ENCODE results near the gene TNFRSF8. TPM values are rescaled to one million over a fixed set of nuclear protein-coding genes. Genes with fewer than 3 reads are reported as not detected.
"Not testable (repeated sequence)": the region's sequence is repeated elsewhere in the genome, so short reads cannot be mapped to it uniquely, and the experiment has no call there.

The TNFRSF8 gene
- total RNA-seq, 1 donor from 2014 or later: 65.0 TPM

DNA sequence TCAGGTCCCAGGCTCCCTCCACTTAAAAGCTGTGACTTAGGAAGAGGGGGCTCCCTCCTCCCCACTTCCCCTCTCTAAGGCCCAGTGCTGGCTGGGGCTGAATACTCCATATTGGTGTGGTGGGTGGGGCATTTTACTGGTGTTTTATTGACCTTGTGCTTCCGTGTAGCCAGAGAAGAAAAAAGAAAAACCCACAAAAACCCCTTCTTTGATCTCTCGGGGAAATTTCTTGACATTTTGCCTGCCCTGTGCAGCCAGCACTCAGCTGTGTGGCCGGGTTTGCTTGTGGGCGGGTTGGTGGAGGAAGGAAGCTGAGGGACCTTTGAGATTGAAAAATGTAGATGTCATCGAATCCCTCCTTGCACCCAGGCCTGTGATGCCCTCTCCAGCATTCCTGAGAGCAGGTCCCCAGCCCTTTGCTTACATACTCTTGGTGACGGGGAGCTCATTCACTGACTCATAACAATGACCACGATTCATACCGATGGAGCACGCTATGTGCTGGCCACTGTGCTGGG is 24.8 kb downstream of the TNFRSF8 start:
- DNase-seq (ENCODE audit: low spot score): peak; percentile 62
- peaks cover 58% of the 10 kb centered on the region for H3K4me1 Mint-ChIP-seq (ENCODE audit: low read depth)
- H3K27me3 Mint-ChIP-seq (ENCODE audit: low read depth): no peaks in the 10 kb centered on the region
- peak overlapping the region; percentile 97 for H3K27ac Mint-ChIP-seq
- peak overlapping the region; percentile 70 for H3K4me3 Mint-ChIP-seq (ENCODE audit: low read depth)
- peaks cover 85% of the 10 kb centered on the region for H3K36me3 Mint-ChIP-seq (ENCODE audit: low read depth)
- H3K9me3 Mint-ChIP-seq: peaks cover 37% of the 10 kb centered on the region
- intact Hi-C loops (cut with micrococcal nuclease): loop anchor here (1.0 to 2.0 kb wide), 2 partner anchors 20 to 47 kb away; no protein-coding TSS in a partner anchor

DNA sequence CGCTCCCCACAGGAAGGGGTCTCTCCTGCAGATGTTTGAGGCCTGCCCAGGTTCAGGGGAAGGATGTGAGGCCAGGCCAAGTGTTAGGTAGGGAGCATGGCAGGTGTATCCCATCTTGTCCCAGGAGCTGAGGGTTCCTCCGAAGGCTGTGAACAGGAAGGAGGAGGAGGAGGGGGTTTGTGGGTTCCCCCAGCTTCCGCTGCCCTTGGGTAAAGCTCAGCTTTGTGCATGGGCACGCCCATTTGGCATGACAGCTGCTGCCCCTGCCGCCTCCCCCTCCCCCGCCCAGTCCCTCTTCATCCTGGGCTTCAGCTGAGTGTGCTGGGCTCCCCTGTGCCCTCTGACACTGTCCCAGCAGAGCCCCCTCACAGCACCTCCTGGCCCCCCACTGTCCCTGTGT is 25.5 kb downstream of the TNFRSF8 start:
- H3K27me3 Mint-ChIP-seq (ENCODE audit: low read depth): no peaks in the 10 kb centered on the region
- intact Hi-C loops (cut with micrococcal nuclease): loop anchor here (1.0 kb wide), 1 partner anchor 20 kb away; no protein-coding TSS in a partner anchor
- H3K9me3 Mint-ChIP-seq: peaks cover 36% of the 10 kb centered on the region
- H3K4me1 Mint-ChIP-seq (ENCODE audit: low read depth): peaks cover 59% of the 10 kb centered on the region
- peak overlapping the region; percentile 70 for H3K4me3 Mint-ChIP-seq (ENCODE audit: low read depth)
- peak overlapping the region; percentile 97 for H3K27ac Mint-ChIP-seq
- H3K36me3 Mint-ChIP-seq (ENCODE audit: low read depth): peaks cover 84% of the 10 kb centered on the region
- DNase-seq (ENCODE audit: low spot score): peak; percentile 38

DNA sequence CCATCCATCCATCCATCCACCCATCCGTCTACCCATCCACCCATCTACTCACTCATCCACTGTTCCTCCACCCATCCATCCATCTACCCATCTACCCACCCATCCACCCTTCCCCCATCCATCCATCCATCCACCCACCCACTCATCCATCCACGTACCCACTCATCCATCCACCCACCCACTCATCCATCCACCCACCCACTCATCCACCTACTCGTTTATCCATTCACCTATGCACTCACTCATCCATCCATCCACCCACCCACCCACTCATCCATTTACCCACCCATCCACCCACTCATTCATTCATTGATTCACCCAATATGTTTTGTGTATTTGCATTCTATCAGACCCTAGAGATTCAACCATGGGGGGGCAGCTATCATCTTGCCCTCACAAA is 27.2 kb downstream of the TNFRSF8 start:
- no peak for DNase-seq (ENCODE audit: low spot score)
- peaks cover 33% of the 10 kb centered on the region for H3K9me3 Mint-ChIP-seq
- intact Hi-C loops (cut with micrococcal nuclease): no loop called here
- H3K4me1 Mint-ChIP-seq (ENCODE audit: low read depth): peaks cover 58% of the 10 kb centered on the region
- H3K27ac Mint-ChIP-seq: peak overlapping the region; percentile 26
- no peak overlapping the region for H3K4me3 Mint-ChIP-seq (ENCODE audit: low read depth)
- H3K36me3 Mint-ChIP-seq (ENCODE audit: low read depth): peaks cover 80% of the 10 kb centered on the region
- no peaks in the 10 kb centered on the region for H3K27me3 Mint-ChIP-seq (ENCODE audit: low read depth)

DNA sequence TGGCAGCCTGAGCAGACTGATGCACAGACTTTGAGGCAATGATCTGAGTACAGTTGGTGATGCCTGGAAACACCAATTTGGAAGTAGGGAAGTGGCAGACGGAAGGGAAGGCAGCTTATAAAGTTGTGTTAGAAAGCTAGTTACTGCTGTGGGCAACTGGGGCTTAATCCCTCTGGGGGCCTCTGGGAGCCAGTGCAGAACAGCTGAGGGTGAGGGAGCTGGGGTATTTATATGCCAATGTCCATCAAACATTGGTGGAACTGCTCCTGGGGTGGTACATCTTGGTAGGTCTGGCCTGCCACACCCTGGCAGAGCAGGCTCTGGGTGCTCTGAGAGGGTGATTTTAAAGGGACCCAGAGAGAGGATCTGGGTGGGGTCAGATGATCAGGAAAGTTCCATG is 28.1 kb downstream of the TNFRSF8 start:
- no peak overlapping the region for H3K4me3 Mint-ChIP-seq (ENCODE audit: low read depth)
- H3K4me1 Mint-ChIP-seq (ENCODE audit: low read depth): peaks cover 58% of the 10 kb centered on the region
- intact Hi-C loops (cut with micrococcal nuclease): no loop called here

DNA sequence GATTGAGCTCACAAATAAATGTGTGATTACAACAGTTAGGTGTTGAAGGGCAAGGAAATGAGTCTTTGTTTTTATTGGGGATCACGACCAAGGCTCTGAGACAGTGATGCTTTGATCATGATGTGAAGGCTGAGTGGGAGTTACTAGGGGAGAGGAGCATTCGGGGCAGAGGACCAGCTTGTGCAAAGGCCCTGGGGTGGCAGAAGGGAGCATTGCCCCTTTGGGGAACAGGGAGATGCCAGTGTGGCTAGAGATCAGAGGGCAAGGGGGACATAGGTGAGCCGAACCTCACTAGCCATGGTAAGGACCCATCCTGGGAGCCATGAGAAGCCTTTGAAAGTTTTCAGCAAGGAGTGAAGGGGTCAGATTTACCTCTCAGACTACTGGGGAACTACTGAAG is 31.1 kb downstream of the TNFRSF8 start:
- H3K27me3 Mint-ChIP-seq (ENCODE audit: low read depth): no peaks in the 10 kb centered on the region
- DNase-seq (ENCODE audit: low spot score): no peak
- intact Hi-C loops (cut with micrococcal nuclease): no loop called here
- H3K4me3 Mint-ChIP-seq (ENCODE audit: low read depth): no peak overlapping the region
- H3K27ac Mint-ChIP-seq: no peak overlapping the region
- H3K4me1 Mint-ChIP-seq (ENCODE audit: low read depth): peaks cover 32% of the 10 kb centered on the region
- H3K9me3 Mint-ChIP-seq: peaks cover 24% of the 10 kb centered on the region
- peaks cover 71% of the 10 kb centered on the region for H3K36me3 Mint-ChIP-seq (ENCODE audit: low read depth)

More for the DNA sequence above, 28.1 kb downstream of the TNFRSF8 start:
- peaks cover 36% of the 10 kb centered on the region for H3K9me3 Mint-ChIP-seq
- peaks cover 79% of the 10 kb centered on the region for H3K36me3 Mint-ChIP-seq (ENCODE audit: low read depth)
- H3K27ac Mint-ChIP-seq: peak overlapping the region; percentile 55
- no peak for DNase-seq (ENCODE audit: low spot score)
- no peaks in the 10 kb centered on the region for H3K27me3 Mint-ChIP-seq (ENCODE audit: low read depth)

DNA sequence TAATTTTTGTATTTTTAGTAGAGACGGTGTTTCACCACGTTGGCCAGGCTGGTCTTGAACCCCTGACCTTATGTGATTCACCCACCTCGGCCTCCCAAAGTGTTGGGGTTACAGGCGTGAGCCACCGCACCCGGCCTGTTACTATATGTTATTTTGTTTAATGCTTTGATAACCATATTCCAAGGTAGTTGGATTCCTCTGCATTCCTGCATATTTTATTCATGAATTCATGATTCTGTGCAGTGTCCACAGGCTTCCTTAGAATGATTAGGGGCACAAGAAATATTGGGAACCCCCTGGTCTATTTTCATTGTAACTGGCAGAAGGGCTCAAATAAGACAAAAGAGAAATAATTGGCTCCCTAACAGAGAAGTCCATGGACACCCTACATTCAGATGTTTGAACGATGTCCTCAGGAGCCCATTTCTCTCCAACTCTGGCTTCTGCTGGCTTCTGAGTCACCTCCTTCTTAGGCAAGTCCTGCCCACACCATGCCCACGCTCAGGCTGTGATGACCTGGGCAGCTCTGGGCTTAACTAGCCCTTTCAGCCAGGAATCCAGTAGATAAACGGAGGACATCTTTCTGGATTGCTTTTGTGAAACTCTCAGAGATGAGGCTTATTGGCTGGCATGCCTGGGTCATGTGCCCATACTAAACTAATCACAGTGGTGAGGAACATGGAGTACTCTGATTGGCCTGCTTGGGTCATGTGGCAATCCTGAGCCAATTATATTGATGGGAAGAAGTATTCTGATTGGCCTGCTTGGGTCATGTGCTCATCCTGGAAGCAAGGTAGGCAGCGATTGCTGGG is 32.6 kb downstream of the TNFRSF8 start:
- no peaks in the 10 kb centered on the region for H3K27me3 Mint-ChIP-seq (ENCODE audit: low read depth)
- peaks cover 63% of the 10 kb centered on the region for H3K36me3 Mint-ChIP-seq (ENCODE audit: low read depth)
- DNase-seq (ENCODE audit: low spot score): no peak
- peak overlapping the region; percentile 64 for H3K27ac Mint-ChIP-seq
- intact Hi-C loops (cut with micrococcal nuclease): no loop called here
- no peak overlapping the region for H3K4me3 Mint-ChIP-seq (ENCODE audit: low read depth)
- H3K9me3 Mint-ChIP-seq: peaks cover 10% of the 10 kb centered on the region
- peaks cover 20% of the 10 kb centered on the region for H3K4me1 Mint-ChIP-seq (ENCODE audit: low read depth)

DNA sequence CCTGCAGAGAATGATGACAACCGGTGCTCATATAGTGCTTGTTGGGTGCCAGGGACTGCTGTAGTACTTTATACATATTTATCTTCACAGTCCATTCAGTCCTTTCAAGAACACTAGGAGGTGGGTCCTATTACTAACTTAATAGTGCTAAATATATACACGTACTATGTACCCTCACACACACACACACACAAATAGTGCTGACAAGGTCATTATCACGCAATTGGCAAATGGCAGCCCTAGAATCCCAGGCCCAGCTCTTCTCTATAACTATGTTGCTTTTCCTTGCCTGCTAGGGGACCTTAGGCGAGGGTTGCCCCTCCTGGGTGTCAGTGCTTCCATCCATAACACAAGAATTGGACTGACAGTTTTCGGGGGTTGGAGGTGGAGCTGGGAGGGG is 33.5 kb downstream of the TNFRSF8 start:
- Mint-ChIP-seq H3K4me1 (ENCODE audit: low read depth) (peaks cover 10% of the 10 kb centered on the region), H3K4me3 (ENCODE audit: low read depth) (no peak overlapping the region), H3K36me3 (ENCODE audit: low read depth) (peaks cover 63% of the 10 kb centered on the region), H3K9me3 (peaks cover 4% of the 10 kb centered on the region), H3K27ac (no peak overlapping the region), H3K27me3 (ENCODE audit: low read depth) (no peaks in the 10 kb centered on the region)
- no peak for DNase-seq (ENCODE audit: low spot score)
- intact Hi-C loops (cut with micrococcal nuclease): no loop called here

DNA sequence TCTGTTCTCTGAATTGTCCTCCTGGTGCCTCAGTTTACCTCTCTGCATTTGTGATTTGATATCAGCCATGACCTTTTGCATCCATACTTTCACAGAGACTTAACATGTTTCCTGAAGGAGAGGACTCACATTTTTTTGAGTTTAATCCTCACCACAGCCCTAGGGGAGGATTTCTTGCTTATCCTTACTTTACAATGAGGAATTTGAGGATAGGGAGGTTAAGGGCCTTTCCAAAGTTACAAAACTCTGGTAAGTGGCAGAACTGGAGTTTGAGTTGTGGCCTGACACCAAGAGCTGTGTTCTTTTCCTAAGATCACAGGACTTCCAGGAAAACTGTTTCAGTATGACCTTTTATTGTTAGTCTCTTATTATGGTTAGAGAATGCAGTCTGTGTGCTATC is 34.2 kb downstream of the TNFRSF8 start:
- Mint-ChIP-seq H3K27ac (no peak overlapping the region), H3K4me3 (ENCODE audit: low read depth) (no peak overlapping the region), H3K36me3 (ENCODE audit: low read depth) (peaks cover 66% of the 10 kb centered on the region), H3K4me1 (ENCODE audit: low read depth) (peaks cover 13% of the 10 kb centered on the region), H3K27me3 (ENCODE audit: low read depth) (no peaks in the 10 kb centered on the region), H3K9me3 (peaks cover 4% of the 10 kb centered on the region)
- intact Hi-C loops (cut with micrococcal nuclease): no loop called here
- DNase-seq (ENCODE audit: low spot score): no peak

DNA sequence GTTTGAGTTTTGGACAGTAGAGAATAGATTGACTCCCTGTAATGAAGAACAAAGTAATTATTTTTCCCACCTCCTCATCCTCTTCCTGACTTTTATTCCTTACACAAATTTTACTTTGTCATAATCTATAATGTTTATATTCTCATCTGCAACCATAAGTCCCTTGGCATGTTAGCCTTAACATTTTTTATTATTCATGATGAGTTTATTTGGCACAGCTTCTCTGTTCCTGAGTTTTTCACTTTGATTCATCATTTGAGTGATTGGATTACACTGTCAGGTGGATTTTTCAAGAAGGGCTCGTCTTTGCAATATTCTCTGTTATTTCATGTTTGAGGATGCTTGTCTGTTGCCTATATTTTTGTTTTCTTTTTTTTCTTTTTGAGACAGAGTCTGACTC is 35.7 kb downstream of the TNFRSF8 start:
- Mint-ChIP-seq H3K27ac (no peak overlapping the region), H3K4me1 (ENCODE audit: low read depth) (peaks cover 13% of the 10 kb centered on the region), H3K27me3 (ENCODE audit: low read depth) (no peaks in the 10 kb centered on the region), H3K36me3 (ENCODE audit: low read depth) (peaks cover 69% of the 10 kb centered on the region), H3K4me3 (ENCODE audit: low read depth) (no peak overlapping the region), H3K9me3 (peaks cover 4% of the 10 kb centered on the region)
- no peak for DNase-seq (ENCODE audit: low spot score)
- intact Hi-C loops (cut with micrococcal nuclease): no loop called here

DNA sequence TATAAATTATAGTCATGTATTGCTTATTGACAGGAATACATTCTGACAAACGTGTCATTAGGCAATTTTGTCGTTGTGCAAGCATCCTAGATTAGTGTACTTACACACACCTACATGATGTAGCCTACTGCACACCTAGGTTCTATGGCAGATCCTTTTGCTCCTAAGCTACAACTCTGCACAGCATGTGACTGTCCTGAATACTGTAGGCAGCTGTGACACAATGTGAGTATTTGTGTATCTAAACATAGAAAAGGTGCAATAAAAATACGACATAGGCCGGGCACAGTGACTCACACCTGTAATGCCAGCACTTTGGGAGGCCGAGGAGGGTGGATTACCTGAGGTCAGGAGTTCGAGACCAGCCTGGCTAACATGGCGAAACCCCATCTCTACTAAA is 36.5 kb downstream of the TNFRSF8 start:
- intact Hi-C loops (cut with micrococcal nuclease): no loop called here
- Mint-ChIP-seq H3K27me3 (ENCODE audit: low read depth) (no peaks in the 10 kb centered on the region), H3K27ac (no peak overlapping the region), H3K9me3 (peaks cover 4% of the 10 kb centered on the region), H3K4me3 (ENCODE audit: low read depth) (no peak overlapping the region), H3K36me3 (ENCODE audit: low read depth) (peaks cover 72% of the 10 kb centered on the region), H3K4me1 (ENCODE audit: low read depth) (peaks cover 11% of the 10 kb centered on the region)
- DNase-seq (ENCODE audit: low spot score): no peak

DNA sequence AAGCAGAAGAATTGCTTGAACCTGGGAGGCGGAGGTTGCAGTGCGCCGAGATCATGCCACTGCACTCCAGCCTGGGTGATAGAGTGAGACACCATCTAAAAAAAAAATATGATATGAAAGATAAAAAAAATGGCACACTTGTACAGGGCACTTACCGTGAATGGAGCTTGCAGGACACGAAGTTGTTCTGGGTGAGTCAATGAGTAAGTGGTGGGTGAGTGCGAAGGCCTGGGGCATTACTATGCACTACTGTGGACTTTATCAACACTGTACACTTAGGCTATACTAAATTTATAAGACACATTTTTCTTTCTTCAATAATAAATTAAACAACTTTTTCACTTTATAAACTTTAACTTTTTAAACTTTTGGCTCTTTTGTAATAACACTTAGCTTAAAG is 37.0 kb downstream of the TNFRSF8 start:
- Mint-ChIP-seq H3K36me3 (ENCODE audit: low read depth) (peaks cover 70% of the 10 kb centered on the region), H3K27me3 (ENCODE audit: low read depth) (no peaks in the 10 kb centered on the region), H3K9me3 (peaks cover 4% of the 10 kb centered on the region), H3K4me1 (ENCODE audit: low read depth) (peaks cover 11% of the 10 kb centered on the region), H3K4me3 (ENCODE audit: low read depth) (no peak overlapping the region), H3K27ac (no peak overlapping the region)
- intact Hi-C loops (cut with micrococcal nuclease): no loop called here
- no peak for DNase-seq (ENCODE audit: low spot score)

DNA sequence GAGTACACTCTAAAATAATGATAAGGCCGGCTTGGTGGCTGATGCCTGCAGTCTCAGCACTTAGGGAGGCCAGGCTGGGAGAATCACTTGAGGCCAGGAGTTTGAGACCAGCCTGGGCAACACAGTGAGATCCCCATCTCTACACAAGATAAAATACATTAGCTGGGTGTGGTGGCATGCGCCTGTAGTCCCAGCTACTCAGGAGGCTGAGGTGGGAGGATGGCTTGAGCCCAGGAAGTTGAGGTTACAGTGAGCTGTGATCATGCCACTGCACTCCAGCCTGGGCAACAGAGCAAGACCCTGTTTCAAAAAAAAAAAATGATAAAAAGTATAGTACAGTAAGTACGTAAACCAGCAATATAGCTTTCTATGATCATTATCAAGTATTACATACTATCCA is 38.0 kb downstream of the TNFRSF8 start:
- DNase-seq (ENCODE audit: low spot score); intact Hi-C loops (cut with micrococcal nuclease); H3K4me1 Mint-ChIP-seq (ENCODE audit: low read depth); H3K9me3 Mint-ChIP-seq; H3K4me3 Mint-ChIP-seq (ENCODE audit: low read depth); H3K27me3 Mint-ChIP-seq (ENCODE audit: low read depth); H3K27ac Mint-ChIP-seq: not testable (repeated sequence)
- H3K36me3 Mint-ChIP-seq (ENCODE audit: low read depth): peaks cover 71% of the 10 kb centered on the region

DNA sequence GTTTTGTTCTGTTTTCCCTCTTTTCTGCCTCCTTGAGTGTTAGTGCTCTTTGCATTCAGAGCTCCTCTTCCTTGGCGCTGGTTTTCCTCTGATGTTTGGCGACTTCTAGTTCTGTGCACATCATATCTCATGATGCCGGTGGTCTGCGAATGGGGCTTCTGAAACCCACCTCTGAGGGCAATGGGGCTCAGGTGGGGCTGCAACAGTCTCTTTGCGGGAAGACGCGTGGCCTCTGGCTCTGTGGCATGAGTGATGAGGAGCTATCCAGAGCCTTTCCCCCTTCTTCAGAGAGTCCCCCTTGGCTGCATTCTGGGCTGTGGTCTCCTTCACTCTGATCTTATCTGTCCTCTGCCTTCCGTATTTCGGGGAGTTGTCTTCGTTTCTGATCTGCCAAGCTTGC is 39.0 kb downstream of the TNFRSF8 start:
- intact Hi-C loops (cut with micrococcal nuclease): no loop called here
- H3K27me3 Mint-ChIP-seq (ENCODE audit: low read depth): no peaks in the 10 kb centered on the region
- H3K36me3 Mint-ChIP-seq (ENCODE audit: low read depth): peaks cover 68% of the 10 kb centered on the region
- H3K27ac Mint-ChIP-seq: peak overlapping the region; percentile 30
- H3K4me1 Mint-ChIP-seq (ENCODE audit: low read depth): peaks cover 6% of the 10 kb centered on the region
- DNase-seq (ENCODE audit: low spot score): no peak
- no peaks in the 10 kb centered on the region for H3K9me3 Mint-ChIP-seq
- no peak overlapping the region for H3K4me3 Mint-ChIP-seq (ENCODE audit: low read depth)
